Activated CD4-positive, alpha-beta T cell treated with anti-CD3 and anti-CD28 coated beads, Interleukin-2, amount 50 U/mL, for 1 hour (primary cell): ENCODE results near the gene PCDH10.
"Not testable (repeated sequence)": the region's sequence is repeated elsewhere in the genome, so short reads cannot be mapped to it uniquely, and the experiment has no call there.

Experiments used
- DNase-seq: peaks from one replicate; pipeline ENCODE4 v3.0.0-alpha.2; 2020

The PCDH10 gene

DNA sequence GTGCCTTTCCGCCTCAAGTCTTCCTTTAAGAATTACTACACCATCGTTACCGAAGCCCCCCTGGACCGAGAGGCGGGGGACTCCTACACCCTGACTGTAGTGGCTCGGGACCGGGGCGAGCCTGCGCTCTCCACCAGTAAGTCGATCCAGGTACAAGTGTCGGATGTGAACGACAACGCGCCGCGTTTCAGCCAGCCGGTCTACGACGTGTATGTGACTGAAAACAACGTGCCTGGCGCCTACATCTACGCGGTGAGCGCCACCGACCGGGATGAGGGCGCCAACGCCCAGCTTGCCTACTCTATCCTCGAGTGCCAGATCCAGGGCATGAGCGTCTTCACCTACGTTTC is 2.2 kb downstream of the PCDH10 start:
- DNase-seq: no peak

DNA sequence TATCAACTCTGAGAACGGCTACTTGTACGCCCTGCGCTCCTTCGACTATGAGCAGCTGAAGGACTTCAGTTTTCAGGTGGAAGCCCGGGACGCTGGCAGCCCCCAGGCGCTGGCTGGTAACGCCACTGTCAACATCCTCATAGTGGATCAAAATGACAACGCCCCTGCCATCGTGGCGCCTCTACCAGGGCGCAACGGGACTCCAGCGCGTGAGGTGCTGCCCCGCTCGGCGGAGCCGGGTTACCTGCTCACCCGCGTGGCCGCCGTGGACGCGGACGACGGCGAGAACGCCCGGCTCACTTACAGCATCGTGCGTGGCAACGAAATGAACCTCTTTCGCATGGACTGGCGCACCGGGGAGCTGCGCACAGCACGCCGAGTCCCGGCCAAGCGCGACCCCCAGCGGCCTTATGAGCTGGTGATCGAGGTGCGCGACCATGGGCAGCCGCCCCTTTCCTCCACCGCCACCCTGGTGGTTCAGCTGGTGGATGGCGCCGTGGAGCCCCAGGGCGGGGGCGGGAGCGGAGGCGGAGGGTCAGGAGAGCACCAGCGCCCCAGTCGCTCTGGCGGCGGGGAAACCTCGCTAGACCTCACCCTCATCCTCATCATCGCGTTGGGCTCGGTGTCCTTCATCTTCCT is 2.7 kb downstream of the PCDH10 start:
- DNase-seq: no peak

DNA sequence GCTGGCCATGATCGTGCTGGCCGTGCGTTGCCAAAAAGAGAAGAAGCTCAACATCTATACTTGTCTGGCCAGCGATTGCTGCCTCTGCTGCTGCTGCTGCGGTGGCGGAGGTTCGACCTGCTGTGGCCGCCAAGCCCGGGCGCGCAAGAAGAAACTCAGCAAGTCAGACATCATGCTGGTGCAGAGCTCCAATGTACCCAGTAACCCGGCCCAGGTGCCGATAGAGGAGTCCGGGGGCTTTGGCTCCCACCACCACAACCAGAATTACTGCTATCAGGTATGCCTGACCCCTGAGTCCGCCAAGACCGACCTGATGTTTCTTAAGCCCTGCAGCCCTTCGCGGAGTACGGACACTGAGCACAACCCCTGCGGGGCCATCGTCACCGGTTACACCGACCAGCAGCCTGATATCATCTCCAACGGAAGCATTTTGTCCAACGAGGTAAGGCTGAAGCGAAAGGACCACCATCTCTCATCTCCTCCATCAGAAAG is 3.3 kb downstream of the PCDH10 start:
- no peak for DNase-seq

DNA sequence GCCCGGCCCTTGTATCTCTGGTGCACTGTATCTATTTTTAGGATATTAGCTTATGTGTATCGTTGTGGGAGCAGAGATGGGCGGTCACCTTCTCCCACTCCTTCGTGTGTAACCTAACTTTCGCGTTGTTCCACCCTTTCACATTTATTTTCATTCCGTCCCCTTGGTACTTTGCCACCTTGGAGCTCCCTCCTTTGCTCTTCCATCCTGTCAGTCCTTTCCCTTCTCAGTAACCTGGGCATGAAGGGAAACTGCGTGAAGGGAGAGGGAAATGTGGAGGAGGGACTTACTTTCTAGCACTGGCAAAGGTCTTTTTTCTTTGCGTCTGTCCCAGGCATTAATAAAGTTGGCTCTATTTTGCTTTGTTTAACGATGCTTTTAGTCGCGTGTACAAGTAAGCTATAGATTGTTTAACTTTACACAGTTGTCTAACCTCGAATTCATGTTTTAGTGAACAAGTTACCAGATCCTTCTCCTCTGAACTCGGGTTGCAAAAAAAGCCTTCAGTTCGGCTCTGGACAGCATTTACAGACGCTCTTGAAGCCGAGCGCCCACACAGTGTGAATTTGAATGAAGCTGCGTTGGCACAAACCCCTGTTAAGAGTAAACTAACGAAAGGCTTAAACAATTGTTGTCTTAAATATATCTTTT is 3.9 kb downstream of the PCDH10 start:
- no peak for DNase-seq

DNA sequence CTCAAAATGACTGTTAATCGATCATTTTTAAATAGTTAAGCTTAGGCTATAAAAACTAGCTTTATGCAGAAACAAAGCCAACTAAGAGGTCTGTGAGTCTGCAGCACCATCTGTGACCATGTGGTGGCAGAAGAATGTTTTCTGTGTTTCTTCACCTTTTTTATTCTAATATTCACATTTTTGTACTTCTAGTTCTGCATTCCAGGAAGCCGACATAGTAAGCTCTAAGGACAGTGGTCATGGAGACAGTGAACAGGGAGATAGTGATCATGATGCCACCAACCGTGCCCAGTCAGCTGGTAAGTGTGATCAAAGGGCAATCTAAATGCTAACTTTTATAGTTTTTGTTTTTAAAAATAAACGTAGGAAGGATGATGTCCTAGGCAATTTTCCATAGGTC is 5.6 kb downstream of the PCDH10 start:
- no peak for DNase-seq

DNA sequence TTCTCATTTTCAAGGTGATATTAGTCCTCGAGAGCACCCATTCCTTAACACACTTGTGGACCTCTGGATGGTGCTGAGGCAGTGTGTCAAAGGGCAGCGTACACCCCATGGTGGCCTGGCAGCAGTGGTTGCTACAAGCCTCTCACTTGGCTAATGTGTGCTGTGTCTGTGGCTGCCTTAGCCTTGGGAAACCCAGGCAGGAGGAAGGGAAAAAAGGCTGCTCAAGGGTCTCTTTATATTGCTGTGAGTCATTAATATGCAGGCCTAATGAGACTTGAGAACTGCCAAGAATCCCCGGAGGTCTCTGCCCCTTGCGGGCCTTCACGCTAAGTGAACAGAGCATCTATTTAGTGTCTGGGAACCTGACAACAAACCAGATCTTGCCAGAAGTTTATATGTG is 7.0 kb downstream of the PCDH10 start:
- no peak for DNase-seq

DNA sequence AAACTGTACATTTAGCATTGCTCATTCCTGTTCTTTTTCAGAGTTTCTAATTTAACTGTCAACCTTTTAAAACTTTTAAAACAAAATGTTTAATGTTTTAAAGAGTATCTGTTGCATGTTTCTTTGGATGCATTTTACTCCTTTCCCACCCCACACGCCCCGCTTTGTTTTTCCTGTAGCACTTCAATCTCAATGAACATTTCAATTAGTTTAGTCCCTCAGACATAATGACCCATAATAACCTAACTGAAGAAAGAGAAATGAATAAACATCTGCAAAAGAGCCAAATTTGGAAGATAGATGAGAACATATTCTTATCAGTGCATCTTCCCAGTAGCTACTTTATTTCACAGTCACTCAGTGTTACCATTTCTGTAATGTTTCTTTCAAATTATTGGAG is 7.5 kb downstream of the PCDH10 start:
- no peak for DNase-seq

DNA sequence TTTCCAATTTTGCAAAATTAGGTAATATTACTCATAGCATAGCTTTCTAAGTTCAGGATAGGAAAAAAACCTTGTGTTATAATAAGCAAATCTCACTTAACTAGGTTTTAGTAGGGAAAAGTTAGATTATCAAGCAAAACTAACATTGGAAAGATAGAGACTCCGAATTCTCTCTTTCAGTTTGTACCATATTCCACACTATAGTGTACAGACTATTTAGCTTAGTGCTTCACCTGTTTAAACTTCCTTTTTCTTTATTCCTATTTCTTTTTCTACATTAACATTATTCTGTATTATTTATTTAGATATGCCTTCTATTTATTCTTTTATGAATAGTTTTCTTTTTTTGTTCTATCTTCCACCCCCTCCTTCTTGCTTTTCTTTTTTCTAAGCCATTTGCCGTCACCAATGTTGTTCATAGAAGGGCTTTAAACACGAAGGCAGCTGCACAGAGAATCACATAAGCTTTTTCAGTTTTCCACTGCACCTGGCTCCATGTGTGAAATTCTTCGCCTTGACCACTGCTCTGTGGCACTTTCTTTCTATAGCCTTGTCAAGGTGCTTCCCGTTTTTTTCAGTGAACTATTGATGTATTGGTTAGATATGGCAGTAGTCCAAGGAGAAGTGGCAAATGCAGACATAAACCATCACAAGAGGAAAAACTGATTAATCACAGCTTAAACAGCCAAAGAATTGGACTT is 8.5 kb downstream of the PCDH10 start:
- no peak for DNase-seq

DNA sequence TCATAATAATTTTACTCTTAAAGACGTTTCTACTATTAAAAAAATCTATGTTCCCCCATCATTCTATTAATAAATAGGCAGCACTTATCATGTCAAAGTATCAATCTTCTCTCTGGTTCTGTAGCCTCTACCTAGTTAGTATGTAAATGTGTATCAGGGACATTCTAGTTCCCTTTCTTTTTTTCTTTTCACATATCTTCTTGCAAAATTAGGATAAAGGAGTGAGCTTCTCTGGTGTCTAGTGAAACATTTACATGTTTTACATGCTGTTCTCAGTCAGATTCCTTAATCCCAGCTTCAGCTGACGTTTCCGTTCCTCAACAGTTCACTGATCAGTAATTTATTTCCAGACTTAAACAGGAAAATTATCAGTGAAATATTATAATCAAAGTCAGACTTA is 11.8 kb downstream of the PCDH10 start:
- DNase-seq: no peak

DNA sequence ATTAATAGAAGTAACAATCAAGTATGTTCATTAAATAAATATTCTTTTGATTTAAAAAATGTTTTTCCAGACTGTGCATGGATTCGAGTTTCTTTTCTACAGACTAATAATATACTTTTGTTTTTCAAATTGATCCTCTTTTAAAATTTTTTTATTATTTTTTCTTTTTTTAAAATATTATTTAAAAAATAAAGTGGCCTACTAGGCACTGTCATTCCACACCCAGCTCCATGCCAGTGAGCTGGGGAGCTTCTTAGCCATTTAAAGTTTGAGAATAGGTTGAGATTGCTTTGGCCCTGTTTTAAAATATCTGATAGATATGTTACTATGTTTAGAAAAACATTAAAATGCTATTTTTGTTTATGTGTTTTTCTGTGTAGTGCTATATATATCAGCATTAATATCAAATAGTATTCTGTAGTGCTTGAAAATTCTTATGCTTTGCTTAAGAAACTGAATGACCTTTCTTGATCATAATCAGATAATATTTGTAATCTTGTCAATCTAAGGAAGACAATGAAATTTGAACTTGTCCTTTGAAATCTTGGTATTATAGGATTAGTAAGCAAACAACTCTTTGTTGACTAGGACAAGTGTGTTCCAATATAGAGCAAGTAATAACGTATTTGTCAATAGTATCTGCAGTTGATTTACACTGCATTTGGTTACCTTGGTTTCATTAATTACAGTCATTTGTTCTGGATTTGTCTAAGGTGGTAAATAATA is 12.6 kb downstream of the PCDH10 start:
- DNase-seq: no peak

DNA sequence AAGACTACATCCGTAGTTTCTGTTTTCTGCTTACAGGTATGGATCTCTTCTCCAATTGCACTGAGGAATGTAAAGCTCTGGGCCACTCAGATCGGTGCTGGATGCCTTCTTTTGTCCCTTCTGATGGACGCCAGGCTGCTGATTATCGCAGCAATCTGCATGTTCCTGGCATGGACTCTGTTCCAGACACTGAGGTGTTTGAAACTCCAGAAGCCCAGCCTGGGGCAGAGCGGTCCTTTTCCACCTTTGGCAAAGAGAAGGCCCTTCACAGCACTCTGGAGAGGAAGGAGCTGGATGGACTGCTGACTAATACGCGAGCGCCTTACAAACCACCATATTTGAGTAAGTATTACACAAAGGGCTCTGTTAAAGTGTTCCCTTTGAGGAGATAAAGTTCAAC is 13.8 kb downstream of the PCDH10 start:
- no peak for DNase-seq

DNA sequence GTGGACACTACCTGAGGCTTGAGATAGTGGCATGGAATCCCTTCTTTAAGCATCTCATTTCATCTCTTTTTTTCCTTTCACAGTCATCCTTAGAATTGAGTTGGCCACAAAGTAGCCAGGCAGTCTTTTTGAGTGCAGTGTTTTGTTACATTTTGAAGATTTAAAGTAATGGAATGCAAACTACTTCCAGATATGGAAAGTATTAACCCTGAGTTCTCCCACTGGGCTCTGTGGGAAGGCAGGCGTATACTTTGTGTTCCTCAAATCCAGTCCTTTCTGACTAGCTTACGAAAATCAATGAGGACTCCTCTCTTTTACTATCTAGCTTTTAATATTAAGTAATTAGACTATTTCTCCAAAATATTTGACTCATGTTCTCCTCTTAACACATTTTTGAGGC is 29.9 kb downstream of the PCDH10 start:
- DNase-seq: no peak

DNA sequence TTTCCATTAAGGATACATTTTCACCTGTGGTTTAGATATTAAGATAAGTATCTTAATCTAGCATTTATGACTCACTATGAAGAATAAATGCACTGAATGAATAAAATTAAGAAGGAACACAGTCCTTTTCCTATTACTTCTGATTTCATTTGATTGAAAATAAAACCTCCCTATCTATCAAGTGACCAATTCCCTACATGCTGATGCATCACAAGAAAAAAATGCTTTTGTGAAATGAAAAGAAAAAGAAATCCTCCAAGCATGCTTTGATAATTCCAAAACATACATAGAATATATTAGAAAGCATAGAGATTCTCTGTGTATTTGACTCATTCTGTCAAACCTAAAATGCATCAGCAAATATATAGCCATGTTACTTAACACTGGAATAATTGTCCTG is 37.1 kb downstream of the PCDH10 start:
- no peak for DNase-seq

DNA sequence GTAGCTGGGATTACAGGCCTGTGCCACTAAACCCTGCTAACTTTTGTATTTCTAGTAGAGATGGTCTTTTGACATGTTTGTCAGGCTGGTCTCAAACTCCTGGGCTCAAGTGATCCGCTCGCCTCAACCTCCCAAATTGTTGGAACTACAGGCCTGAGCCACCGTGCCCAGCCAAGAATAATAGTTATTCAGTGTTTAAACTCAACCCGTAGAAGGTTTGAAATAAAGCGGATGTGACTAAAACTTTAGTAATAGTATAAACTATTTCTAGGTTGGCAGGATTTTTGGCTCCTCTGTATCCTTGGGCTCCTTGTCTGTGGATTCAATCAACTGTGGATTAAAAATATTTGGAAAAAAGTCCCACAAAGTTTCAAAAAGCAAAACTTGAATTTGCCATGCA is 37.8 kb downstream of the PCDH10 start:
- no peak for DNase-seq

DNA sequence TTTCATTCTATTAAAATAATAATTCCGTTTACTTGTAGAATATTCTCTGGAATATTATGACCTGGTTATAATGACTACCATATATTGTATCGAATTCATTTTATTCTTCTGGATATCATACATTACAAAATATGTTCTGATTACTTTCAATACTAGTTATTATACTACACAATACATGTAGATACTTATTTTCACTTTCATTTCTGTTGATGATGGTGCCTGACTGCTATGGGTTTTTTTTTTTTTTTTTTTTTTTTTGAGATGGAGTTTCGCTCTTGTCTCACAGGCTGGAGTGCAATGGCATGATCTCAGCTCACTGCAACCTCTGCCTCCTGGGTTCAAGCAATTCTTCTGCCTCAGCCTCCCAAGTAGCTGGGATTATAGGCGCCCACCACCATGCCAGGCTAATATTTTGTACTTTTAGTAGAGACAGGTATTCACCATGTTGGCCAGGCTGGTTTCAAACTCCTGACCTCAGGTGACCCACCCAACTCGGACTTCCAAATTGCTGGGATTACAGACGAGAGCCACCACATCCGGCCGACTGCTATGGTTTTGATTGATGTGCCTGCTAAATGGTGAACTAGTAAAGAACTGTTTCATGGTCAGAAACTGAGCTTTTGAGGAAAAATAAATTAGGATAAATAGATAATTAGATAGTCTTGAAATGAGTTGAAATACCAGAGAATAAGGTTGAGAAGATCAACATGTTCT is 39.5 kb downstream of the PCDH10 start:
- DNase-seq: no peak

DNA sequence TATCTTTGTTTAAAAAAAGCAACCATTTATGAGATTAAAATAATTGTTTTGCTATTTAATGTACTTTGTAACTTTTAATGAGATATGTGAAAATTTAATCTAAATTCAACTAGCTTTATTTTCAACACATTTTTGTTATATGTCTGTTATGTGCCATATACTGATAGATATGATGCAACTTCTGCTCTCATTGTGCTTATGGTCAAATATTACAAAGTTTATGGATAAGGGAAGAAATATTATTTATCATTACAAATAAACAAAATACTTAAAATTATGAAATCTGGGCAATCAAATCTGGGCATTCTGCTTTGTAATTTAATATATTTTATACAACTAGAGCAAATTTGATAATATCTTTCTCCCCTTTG is 40.0 kb downstream of the PCDH10 start:
- no peak for DNase-seq

DNA sequence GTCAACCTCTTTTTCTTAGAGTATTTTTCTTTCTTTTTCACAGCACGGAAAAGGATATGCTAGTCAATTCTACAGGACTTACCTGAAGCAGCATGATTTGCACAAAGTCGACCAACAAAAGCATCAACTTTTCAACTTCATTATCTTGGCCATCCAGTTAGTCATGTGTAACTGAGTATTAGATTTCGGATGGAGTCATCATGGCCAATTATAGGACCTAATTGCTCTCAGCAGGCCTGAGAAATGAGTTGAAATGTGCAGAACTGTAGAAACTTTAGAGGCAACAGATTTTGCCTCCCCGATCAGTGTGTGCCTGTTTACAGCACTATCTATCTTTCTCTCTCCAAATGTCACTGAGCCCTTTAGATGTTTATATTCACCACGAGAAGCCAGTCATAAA is 41.0 kb downstream of the PCDH10 start:
- DNase-seq: no peak

DNA sequence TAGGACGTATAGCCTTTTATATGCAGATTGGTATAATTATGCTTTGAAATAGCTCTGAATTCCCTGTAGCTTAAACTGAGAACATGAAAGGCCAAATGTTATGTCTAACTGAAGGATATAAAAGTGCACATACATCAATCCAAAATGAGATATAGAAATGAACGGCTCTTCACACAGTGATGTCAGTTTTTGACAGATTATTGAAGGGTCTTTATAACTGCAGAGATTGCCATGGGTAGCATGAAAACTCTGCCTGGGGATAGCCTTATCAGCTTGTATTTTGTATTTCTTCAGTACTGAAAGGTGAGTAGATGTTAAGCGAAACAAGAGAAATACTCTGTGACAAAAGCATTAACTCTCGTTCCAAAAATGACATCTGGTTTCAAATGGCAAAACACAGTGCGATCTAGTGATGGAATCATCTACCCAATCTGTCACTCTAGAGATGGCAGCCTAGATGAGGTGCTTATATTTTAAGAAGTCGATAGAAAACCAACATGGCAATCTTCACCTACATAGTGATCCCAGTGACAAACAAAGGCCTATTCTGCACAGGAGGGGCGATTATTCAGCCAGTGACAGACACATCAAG is 59.7 kb downstream of the PCDH10 start:
- DNase-seq: no peak

DNA sequence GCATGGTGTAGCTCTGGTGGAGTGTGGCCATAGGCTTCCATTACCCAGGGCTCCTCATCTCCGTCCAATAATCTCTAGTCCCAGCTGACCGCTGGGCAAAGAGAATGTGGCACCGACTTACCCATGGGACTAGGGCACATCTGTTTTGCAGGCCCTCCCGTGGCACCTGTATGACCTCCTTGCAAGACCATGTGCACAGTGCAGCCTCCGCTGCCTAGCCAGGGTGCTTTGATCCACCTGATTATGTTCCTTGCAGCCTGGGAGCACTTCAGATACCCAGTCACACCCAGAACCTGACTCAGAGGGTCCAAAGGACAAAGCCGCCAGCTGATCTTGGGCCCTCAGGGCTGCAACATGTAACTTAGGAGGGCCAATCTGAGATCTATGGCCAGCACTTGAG is 84.8 kb downstream of the PCDH10 start:
- DNase-seq: no peak

DNA sequence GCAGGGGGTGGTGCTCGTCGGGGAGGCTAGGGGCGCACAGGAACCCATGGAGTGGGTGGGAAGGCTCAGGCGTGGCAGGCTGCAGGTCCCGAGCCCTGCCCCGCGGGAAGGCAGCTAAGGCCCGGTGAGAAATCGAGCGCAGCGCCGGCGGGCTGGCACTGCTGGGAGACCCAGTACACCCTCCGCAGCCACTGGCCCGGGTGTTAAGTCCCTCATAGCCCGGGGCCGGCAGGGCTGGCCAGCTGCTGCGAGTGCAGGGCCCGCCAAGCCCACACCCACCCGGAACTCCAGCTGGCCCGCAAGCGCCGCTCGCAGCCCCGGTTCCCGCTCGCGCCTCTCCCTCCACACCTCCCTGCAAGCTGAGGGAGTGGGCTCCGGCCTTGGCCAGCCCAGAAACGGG is 91.4 kb downstream of the PCDH10 start:
- DNase-seq: not testable (repeated sequence)
